DOHH2 (cell line): ENCODE measurements around the gene PHF8.

Experiments used
- CTCF ChIP-seq: fragments of 200-600 bp; sonication (generic); IDR thresholded peaks from one replicate; pipeline ENCODE4 v1.5.1; 2014; ENCODE audit warnings: antibody characterized with exemption, mild to moderate bottlenecking, low read depth, low read length; ENCODE audit not compliant: poor library complexity, severe bottlenecking
- EZH2phosphoT487 ChIP-seq: fragments of 200-600 bp; sonication (generic); IDR thresholded peaks from 2 replicates; pipeline ENCODE4 v1.6.1; 2017; ENCODE audit warnings: borderline replicate concordance, mild to moderate bottlenecking, antibody characterized with exemption, low read length, moderate library complexity, mixed read lengths

- no peak for TF ChIP-seq CTCF
- no peak for TF ChIP-seq EZH2phosphoT487
These were observed 149.0 kb downstream of the PHF8 start for GRCh38 chrX:53895270-53895669.
